Panc1 (cell line): ENCODE data around the gene HGFAC. TPM values are rescaled to one million over a fixed set of nuclear protein-coding genes. Genes with fewer than 3 reads are reported as not detected.

ENCODE experiments used
- ATAC-seq: fragments of 200-7000 bp; cut with Tn5 transposase; 2 replicates; pipeline ENCODE4 v1.9.1; 2020; ENCODE audit warnings: mild to moderate bottlenecking, moderate library complexity
- BruUV-seq: library from RNA; stranded (reverse); fragments of 400-500 nt; replicated peaks from 2 replicates; lab custom pipeline; 2021; lab: Mats Ljungman, UMichigan
- CTCF ChIA-PET: fragments of 300-600 bp; sonication (Branson Sonifier 250); formaldehyde crosslinking; loops from one replicate; lab custom pipeline; 2022; ENCODE audit warnings: antibody characterized with exemption; lab: Charles Lee
- POLR2A ChIA-PET: fragments of 300-600 bp; sonication (Branson Sonifier 250); formaldehyde crosslinking; loops from one replicate; lab custom pipeline; 2022; ENCODE audit warnings: antibody characterized with exemption; lab: Charles Lee
- DNase-seq: peaks from one replicate; pipeline ENCODE4 v3.0.0-alpha.2; 2010; ENCODE audit warnings: low read depth, low spot score
- H3K27ac ChIP-seq: 2 replicates; pipeline ENCODE4 v1.5.1; 2011; ENCODE audit warnings: mild to moderate bottlenecking, low read length, inconsistent platforms
- H3K27me3 ChIP-seq: fragments of 200-500 bp; sonication (Bioruptor generic); 2 replicates; pipeline ENCODE4 v1.6.0; 2014; ENCODE audit warnings: low read length, inconsistent platforms; ENCODE audit not compliant: control insufficient read depth, insufficient read depth
- H3K36me3 ChIP-seq: fragments of 200-500 bp; sonication (Bioruptor generic); 2 replicates; pipeline ENCODE4 v1.5.1; 2014; ENCODE audit warnings: inconsistent platforms, mild to moderate bottlenecking, low read length, moderate library complexity; ENCODE audit not compliant: control insufficient read depth, insufficient read depth
- H3K4me1 ChIP-seq: 2 replicates; pipeline ENCODE4 v1.5.1; 2011; ENCODE audit warnings: inconsistent platforms, mild to moderate bottlenecking, low read length, moderate library complexity; ENCODE audit not compliant: control insufficient read depth, insufficient read depth
- H3K4me3 ChIP-seq, 2 experiments: 2 replicates each; pipeline ENCODE4 v1.5.1; 2011 to 2012; ENCODE audit warnings: low read depth in 2 of 2, low read length in 2 of 2, mild to moderate bottlenecking in 2 of 2, inconsistent platforms in 1 of 2, moderate library complexity in 1 of 2
- H3K9me3 ChIP-seq: fragments of 200-500 bp; sonication (Bioruptor generic); 2 replicates; pipeline ENCODE4 v1.5.1; 2014; ENCODE audit warnings: low read depth, mild to moderate bottlenecking, inconsistent platforms, low read length, moderate library complexity; ENCODE audit not compliant: control insufficient read depth, insufficient read depth
- POLR2AphosphoS5 ChIP-seq: IDR thresholded peaks from 2 replicates; pipeline ENCODE4 v1.6.1; 2012; ENCODE audit warnings: mild to moderate bottlenecking, low read depth, low read length, moderate library complexity
- SIN3A ChIP-seq: IDR thresholded peaks from 2 replicates; pipeline ENCODE4 v1.6.1; 2012; ENCODE audit warnings: low read depth, mild to moderate bottlenecking, low read length, moderate library complexity, borderline replicate concordance; ENCODE audit not compliant: insufficient read depth
- TCF7L2 ChIP-seq: IDR thresholded peaks from 2 replicates; pipeline ENCODE4 v1.6.1; 2011; ENCODE audit warnings: mild to moderate bottlenecking, low read depth, low read length, inconsistent platforms
- in situ Hi-C: cut with HindIII; loops from 2 replicates; pipeline ENCODE4 v1.10.0; 2016; ENCODE audit warnings: low sequenced_read_pairs, low pct_unique_long_range_greater_than_20kb
- intact Hi-C: fragments of 100-400 bp; cut with micrococcal nuclease; formaldehyde crosslinking; loops from one replicate; pipeline ENCODE4 v1.10.0; 2022; ENCODE audit not compliant: unreplicated experiment
- total RNA-seq: library from RNA; stranded (reverse); gene quantifications from one replicate; pipeline ENCODE4 v1.2.1, GENCODE V29; 2021; ENCODE audit not compliant: unreplicated experiment
- TF ChIP-seq, protein P1 (sequence below), 2 experiments: IDR thresholded peaks; 2 replicates each; pipeline ENCODE4 v1.6.1; 2011 to 2012; ENCODE audit warnings: low read depth in 2 of 2, control low read depth in 1 of 2, low read length in 1 of 2, mild to moderate bottlenecking in 1 of 2, moderate library complexity in 1 of 2; ENCODE audit not compliant: insufficient read depth in 1 of 2
- TF ChIP-seq, protein P2 (sequence below): fragments of 450-650 bp; IDR thresholded peaks from 2 replicates; pipeline ENCODE4 v1.5.1; 2017; ENCODE audit warnings: mild to moderate bottlenecking

Gene HGFAC
- total RNA-seq, 1 experiment from 2014 or later, result 0.59 TPM

DNA sequence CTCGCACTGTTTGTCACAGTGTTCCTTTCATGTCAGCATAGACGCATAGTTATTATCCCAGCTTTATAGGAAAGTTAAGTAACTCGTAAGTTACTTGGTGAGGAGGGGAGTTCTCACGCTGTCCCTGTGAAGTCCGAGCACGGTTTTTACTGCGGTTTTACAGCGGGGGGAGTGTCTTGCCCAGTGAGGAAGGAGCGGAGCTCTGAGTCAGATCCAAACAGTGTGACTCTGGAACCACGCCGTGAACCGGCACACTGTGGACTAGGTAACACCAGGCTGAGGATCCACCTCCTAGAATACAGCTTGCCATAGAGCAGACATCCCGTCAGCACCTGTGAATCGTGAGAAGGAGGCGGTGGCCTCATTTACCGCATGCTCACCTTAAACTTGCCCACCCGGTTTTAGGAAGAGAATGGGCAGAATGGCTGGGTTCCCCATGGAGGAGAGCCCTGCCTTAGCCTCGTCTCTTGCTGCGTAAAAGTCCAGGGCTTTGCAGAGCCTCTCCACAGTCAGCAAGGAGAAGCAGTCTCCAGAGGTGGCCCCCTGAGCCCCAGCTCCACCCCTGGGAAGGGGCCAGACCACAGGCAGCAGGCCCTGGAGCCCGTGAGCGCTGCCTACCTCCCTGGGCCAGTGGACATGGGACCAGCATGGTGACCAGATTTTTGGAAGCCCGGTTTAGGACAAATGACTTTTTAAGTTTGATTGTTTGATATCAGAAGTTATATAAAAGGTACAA, 40.2 kb upstream of the HGFAC start:
- ChIA-PET CTCF (no interaction called here), POLR2A (no interaction called here)
- Histone ChIP-seq H3K27ac (no peak overlapping the region), H3K36me3 (no peaks in the 10 kb centered on the region), H3K4me1 (no peaks in the 10 kb centered on the region), H3K27me3 (no peaks in the 10 kb centered on the region), H3K4me3 (no peak overlapping the region), H3K9me3 (no peaks in the 10 kb centered on the region)
- TF ChIP-seq TCF7L2 (no peak), SIN3A (no peak), POLR2AphosphoS5 (no peak)
- TF ChIP-seq, protein P1, sequence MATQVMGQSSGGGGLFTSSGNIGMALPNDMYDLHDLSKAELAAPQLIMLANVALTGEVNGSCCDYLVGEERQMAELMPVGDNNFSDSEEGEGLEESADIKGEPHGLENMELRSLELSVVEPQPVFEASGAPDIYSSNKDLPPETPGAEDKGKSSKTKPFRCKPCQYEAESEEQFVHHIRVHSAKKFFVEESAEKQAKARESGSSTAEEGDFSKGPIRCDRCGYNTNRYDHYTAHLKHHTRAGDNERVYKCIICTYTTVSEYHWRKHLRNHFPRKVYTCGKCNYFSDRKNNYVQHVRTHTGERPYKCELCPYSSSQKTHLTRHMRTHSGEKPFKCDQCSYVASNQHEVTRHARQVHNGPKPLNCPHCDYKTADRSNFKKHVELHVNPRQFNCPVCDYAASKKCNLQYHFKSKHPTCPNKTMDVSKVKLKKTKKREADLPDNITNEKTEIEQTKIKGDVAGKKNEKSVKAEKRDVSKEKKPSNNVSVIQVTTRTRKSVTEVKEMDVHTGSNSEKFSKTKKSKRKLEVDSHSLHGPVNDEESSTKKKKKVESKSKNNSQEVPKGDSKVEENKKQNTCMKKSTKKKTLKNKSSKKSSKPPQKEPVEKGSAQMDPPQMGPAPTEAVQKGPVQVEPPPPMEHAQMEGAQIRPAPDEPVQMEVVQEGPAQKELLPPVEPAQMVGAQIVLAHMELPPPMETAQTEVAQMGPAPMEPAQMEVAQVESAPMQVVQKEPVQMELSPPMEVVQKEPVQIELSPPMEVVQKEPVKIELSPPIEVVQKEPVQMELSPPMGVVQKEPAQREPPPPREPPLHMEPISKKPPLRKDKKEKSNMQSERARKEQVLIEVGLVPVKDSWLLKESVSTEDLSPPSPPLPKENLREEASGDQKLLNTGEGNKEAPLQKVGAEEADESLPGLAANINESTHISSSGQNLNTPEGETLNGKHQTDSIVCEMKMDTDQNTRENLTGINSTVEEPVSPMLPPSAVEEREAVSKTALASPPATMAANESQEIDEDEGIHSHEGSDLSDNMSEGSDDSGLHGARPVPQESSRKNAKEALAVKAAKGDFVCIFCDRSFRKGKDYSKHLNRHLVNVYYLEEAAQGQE (IDR thresholded peaks at IDR 0.05; ENCODE audit: insufficient read depth in 1 of 2, low read depth in 2 of 2, low read length in 1 of 2), result no peak
- TF ChIP-seq, protein P2, sequence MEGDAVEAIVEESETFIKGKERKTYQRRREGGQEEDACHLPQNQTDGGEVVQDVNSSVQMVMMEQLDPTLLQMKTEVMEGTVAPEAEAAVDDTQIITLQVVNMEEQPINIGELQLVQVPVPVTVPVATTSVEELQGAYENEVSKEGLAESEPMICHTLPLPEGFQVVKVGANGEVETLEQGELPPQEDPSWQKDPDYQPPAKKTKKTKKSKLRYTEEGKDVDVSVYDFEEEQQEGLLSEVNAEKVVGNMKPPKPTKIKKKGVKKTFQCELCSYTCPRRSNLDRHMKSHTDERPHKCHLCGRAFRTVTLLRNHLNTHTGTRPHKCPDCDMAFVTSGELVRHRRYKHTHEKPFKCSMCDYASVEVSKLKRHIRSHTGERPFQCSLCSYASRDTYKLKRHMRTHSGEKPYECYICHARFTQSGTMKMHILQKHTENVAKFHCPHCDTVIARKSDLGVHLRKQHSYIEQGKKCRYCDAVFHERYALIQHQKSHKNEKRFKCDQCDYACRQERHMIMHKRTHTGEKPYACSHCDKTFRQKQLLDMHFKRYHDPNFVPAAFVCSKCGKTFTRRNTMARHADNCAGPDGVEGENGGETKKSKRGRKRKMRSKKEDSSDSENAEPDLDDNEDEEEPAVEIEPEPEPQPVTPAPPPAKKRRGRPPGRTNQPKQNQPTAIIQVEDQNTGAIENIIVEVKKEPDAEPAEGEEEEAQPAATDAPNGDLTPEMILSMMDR, result no peak
- in situ Hi-C loops, result no loop called here
- DNase-seq (no peak), ATAC-seq (no peak)
- intact Hi-C loops, result no loop called here
- no TSS peak for BruUV-seq

DNA sequence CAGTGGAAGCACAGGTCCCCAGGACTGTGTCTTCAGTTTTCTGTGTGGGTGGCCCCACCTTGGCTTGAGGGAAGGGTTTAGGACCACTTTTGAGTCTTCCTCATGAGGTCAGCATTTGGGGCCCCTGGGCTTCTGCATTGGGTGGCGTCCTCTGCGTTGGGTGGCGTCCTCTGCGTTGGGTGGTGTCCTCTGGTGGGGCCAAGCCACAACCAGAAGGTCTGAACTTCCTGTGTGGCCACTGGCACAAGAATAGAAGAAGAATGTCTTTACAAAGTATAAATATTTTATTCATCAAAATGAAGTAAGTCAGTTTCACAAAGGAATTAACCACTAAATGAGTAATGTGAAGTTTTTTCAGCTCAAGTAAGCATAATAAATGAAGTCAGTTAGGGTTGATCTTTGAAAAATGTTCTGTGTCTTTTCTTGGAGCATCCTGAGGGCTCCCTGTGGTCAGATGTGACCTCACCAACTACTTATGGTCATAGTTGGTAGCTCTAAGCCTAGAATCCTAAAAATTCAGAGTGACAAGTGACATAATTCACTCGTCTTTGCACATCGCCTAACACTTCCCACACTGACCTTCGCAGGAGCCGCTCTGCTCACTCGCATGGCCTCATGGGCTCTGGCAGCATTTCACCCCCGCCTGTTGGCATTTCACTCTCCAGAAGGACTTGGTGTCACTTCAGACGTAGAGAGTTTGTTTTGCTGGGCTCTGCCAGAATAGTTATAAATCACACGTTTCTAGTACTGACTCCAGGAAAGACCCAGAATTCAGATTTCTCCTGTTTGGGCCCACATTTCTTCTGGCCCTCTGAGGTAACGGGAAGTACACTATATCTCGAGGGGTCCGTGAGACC, 39.0 kb upstream of the HGFAC start:
- BruUV-seq, result no TSS peak
- intact Hi-C loops, result no loop called here

More for the DNA sequence above, 39.0 kb upstream of the HGFAC start:
- H3K9me3 ChIP-seq, result no peaks in the 10 kb centered on the region
- ATAC-seq (no peak), DNase-seq (no peak)
- ChIA-PET POLR2A (no interaction called here), CTCF (interaction anchor here (0.6 kb wide), 1 partner anchor 386 kb away, joined by 4 read pairs; no protein-coding TSS in a partner anchor)
- TF ChIP-seq, protein P1 (IDR thresholded peaks at IDR 0.05; ENCODE audit: insufficient read depth in 1 of 2, low read depth in 2 of 2, low read length in 1 of 2), result no peak
- TF ChIP-seq, protein P2, result no peak
- TF ChIP-seq POLR2AphosphoS5 (no peak), SIN3A (no peak), TCF7L2 (no peak)
- in situ Hi-C loops, result no loop called here
- no peaks in the 10 kb centered on the region for H3K36me3 ChIP-seq
- H3K27me3 ChIP-seq, result no peaks in the 10 kb centered on the region
- H3K4me1 ChIP-seq, result no peaks in the 10 kb centered on the region
- H3K4me3 ChIP-seq, result no peak overlapping the region
- no peak overlapping the region for H3K27ac ChIP-seq
